GM18873 (cell line): ENCODE data around the gene GPHB5.

Source experiments
- ATAC-seq: cut with Tn5 transposase; IDR thresholded peaks from one replicate; pipeline ENCODE4 v1.9.1; 2021; ENCODE audit warnings: mild to moderate bottlenecking, moderate library complexity, moderate number of reproducible peaks; ENCODE audit not compliant: unreplicated experiment, low FRiP score

GPHB5 gene

DNA sequence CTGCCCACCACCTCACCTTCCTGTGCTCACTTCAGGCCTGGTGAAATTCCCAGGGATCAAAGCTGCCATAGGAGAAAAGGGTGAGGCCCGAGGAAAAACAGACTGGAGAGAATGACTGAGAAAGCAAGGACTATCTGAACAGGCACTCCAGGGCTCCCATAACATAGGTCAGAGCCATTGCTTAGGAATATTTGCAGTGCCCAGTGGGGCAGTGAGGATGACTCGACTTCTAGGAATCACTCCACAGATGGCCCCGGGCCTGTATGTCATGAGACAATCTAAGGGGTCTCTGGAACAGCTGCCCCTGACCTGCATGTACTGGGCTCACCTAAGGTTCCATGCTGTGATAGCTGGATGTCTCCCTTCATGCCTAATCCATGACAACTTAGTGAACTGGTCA, 51.6 kb downstream of the GPHB5 start:
- no peak for ATAC-seq

DNA sequence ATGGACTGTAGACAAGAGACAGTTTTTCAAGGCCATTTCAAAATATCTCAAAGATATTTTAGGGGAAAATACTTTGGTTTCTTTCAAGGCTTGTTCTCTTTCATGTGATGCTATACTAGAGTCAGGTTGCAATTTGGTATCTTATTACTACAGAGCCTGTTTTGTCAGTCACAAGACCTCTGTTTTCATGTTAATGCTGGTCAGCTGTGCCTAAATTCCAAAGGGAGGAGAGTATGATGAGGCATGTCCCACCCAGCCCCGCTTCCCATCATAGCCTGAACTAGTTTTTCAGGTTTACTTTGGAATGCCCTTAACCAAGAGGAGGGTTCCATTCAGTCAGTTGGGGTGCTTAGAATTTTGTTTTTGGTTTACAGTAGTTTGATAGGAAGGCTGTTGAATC, 52.6 kb downstream of the GPHB5 start:
- no peak for ATAC-seq
